Spleen (tissue), 11 donors: ENCODE data around the gene IGSF23. TPM values are rescaled to one million over a fixed set of nuclear protein-coding genes. Genes with fewer than 3 reads are reported as not detected.
A peak's percentile ranks its signal among the peaks of the same experiment; 100 is the strongest.

ENCODE experiments used
- DNase-seq: peaks from one replicate; pipeline ENCODE4 v3.0.0-alpha.2; 2020
- H3K27ac ChIP-seq, 8 donors: fragments of 200-600 bp; sonication (generic) in 7 of 8; 1 replicate in 4 of 8; 2 replicates in 4 of 8; pipeline versions ENCODE4 v1.5.0 to v1.8.0; 2016 to 2021; ENCODE audit warnings: inconsistent platforms in 4 of 8, mild to moderate bottlenecking in 4 of 8, moderate library complexity in 1 of 8
- H3K27me3 ChIP-seq, 7 donors: fragments of 200-600 bp; sonication (generic) in 6 of 7; replicated peaks in 1 of 7; 1 replicate in 4 of 7; 2 replicates in 3 of 7; pipeline versions ENCODE4 v1.5.0 to v1.8.0; 2016 to 2021; ENCODE audit warnings: inconsistent platforms in 3 of 7, mild to moderate bottlenecking in 1 of 7
- H3K36me3 ChIP-seq, 6 donors: fragments of 200-600 bp; sonication (generic) in 5 of 6; 1 replicate in 4 of 6; 2 replicates in 2 of 6; pipeline versions ENCODE4 v1.5.0 to v1.8.0; 2016 to 2021; ENCODE audit warnings: inconsistent platforms in 2 of 6
- H3K4me1 ChIP-seq, 6 donors: fragments of 200-600 bp; sonication (generic) in 5 of 6; 1 replicate in 3 of 6; 2 replicates in 3 of 6; pipeline versions ENCODE4 v1.5.0 to v1.8.0; 2016 to 2021; ENCODE audit warnings: inconsistent platforms in 3 of 6
- H3K4me3 ChIP-seq, 8 donors: fragments of 200-600 bp; sonication (generic) in 7 of 8; 1 replicate in 4 of 8; 2 replicates in 4 of 8; pipeline versions ENCODE4 v1.5.0 to v1.8.0; 2016 to 2021; ENCODE audit warnings: inconsistent platforms in 4 of 8, mild to moderate bottlenecking in 4 of 8, moderate library complexity in 2 of 8
- H3K9me3 ChIP-seq, 8 donors: fragments of 200-600 bp; sonication (generic) in 7 of 8; 1 replicate in 4 of 8; 2 replicates in 4 of 8; pipeline versions ENCODE4 v1.5.0 to v1.8.0; 2016 to 2021; ENCODE audit warnings: inconsistent platforms in 4 of 8
- CTCF ChIP-seq, 11 experiments: fragments of 200-600 bp in 7 of 11; fragments of 450-650 bp in 4 of 11; sonication (generic) in 4 of 11; IDR thresholded peaks in 8 of 11; conservative IDR thresholded peaks in 3 of 11; 1 replicate in 7 of 11; 2 replicates in 4 of 11; pipeline versions ENCODE4 v1.4.0 to v1.8.0; 2016 to 2021; ENCODE audit warnings: antibody characterized with exemption in 11 of 11, inconsistent platforms in 4 of 11, mild to moderate bottlenecking in 1 of 11
- POLR2A ChIP-seq, 3 donors: fragments of 450-650 bp; IDR thresholded peaks; one replicate each; pipeline ENCODE4 v1.5.1; 2017; ENCODE audit warnings: antibody characterized with exemption in 3 of 3, mild to moderate bottlenecking in 1 of 3
- POLR2AphosphoS5 ChIP-seq, 3 donors: sonication (generic); formaldehyde crosslinking; IDR thresholded peaks; one replicate each; pipeline ENCODE4 v1.5.1; 2017; ENCODE audit warnings: antibody characterized with exemption in 3 of 3
- WGBS, 5 donors: extraction: QIAGEN DNeasy Blood & Tissue Kit in 3 of 5; methylation state at CpG; one replicate each; pipeline versions ENCODE4 v1.1.5 to v1.1.7; 2013 to 2018; 5-methylcytosine and 5-hydroxymethylcytosine counted together
- intact Hi-C: fragments of 100-400 bp; cut with DNase I; formaldehyde crosslinking; loops from one replicate; pipeline ENCODE4 v1.15.0; 2023; ENCODE audit warnings: low total_unique reads
- polyA plus RNA-seq, 3 donors: library from polyadenylated mRNA; stranded (reverse); fragments of 200-250 nt; gene quantifications; one replicate each; pipeline ENCODE4 v1.2.1, GENCODE V29; 2013
- total RNA-seq, 7 donors: library from RNA; depleted of rRNA in 3 of 7; stranded (reverse); fragments of >200 nt in 3 of 7; fragmentation: NEBNext Ultra II Directional in 4 of 7; extraction: Animal tissue kit (Norgen Biotek cat#: 25700) in 4 of 7; gene quantifications; one replicate each; pipeline versions ENCODE4 v1.1.0 to v1.2.1, GENCODE V29; 2016 to 2021
- donor health status: healthy with polysubstance abuse.
- donor health status: DM: no; HTN: no; CAD: no; lungs with moderate emphysema.
- donor health status: DM: no; HTN: no; CAD: no.
- donor health status: Bipolar disorder and iron deficiency.
- donor health status: healthy.
- donor health status: DM: no; HTN: no; CAD: no.
- donor health status: DM: yes; HTN: yes; CAD: no.

The IGSF23 gene
- total and polyA plus RNA-seq, 10 donors: not detected

- peak overlapping the region in 7 of 8 donors; percentile 68 to 83 (median 78) for H3K27ac ChIP-seq
- no peak for TF ChIP-seq POLR2AphosphoS5 (IDR thresholded peaks at IDR 0.05)
- no peak for TF ChIP-seq CTCF (IDR thresholded peaks at IDR 0.05 in 8 of 11, conservative IDR thresholded peaks at IDR 0.05 in 3 of 11)
- TF ChIP-seq POLR2A (IDR thresholded peaks at IDR 0.05): no peak
- WGBS, 5 donors: 10 to 18% (median 15%) methylated on average over 13 of the region's 13 CpGs
Observed at GRCh38 chr19:44644402-44645016, 31.1 kb downstream of the IGSF23 start.

GRCh38 chr19:44645407-44646048 is 32.2 kb downstream of the IGSF23 start:
- H3K4me3 ChIP-seq: no peak overlapping the region
- TF ChIP-seq POLR2AphosphoS5 (IDR thresholded peaks at IDR 0.05): no peak
- no peak for TF ChIP-seq CTCF (IDR thresholded peaks at IDR 0.05 in 8 of 11, conservative IDR thresholded peaks at IDR 0.05 in 3 of 11)
- TF ChIP-seq POLR2A (IDR thresholded peaks at IDR 0.05): no peak
- H3K4me1 ChIP-seq: peaks cover 0 to 59% (median 27%) of the 10 kb centered on the region in 6 donors
- peaks cover 0 to 32% (median 9%) of the 10 kb centered on the region in 7 donors for H3K27me3 ChIP-seq
- WGBS, 5 donors: 77 to 94% (median 83%) methylated on average over 8 of the region's 8 CpGs
- intact Hi-C loops: no loop called here
- peaks cover 0 to 23% (median 5%) of the 10 kb centered on the region in 6 donors for H3K36me3 ChIP-seq
- H3K9me3 ChIP-seq: no peaks in the 10 kb centered on the region
- no peak overlapping the region for H3K27ac ChIP-seq
- DNase-seq: peak; percentile 10

More at GRCh38 chr19:44644402-44645016, 31.1 kb downstream of the IGSF23 start:
- Histone ChIP-seq H3K9me3 (no peaks in the 10 kb centered on the region), H3K27me3 (peaks cover 0 to 32% (median 9%) of the 10 kb centered on the region in 7 donors), H3K36me3 (peaks cover 0 to 12% (median 0%) of the 10 kb centered on the region in 6 donors), H3K4me1 (peaks cover 0 to 59% (median 27%) of the 10 kb centered on the region in 6 donors), H3K4me3 (peak overlapping the region; percentile 50 to 82 (median 58))
- DNase-seq: peak; percentile 27
- intact Hi-C loops: no loop called here

GRCh38 chr19:44646049-44646416 is 32.7 kb downstream of the IGSF23 start:
- peaks cover 0 to 32% (median 9%) of the 10 kb centered on the region in 7 donors for H3K27me3 ChIP-seq
- WGBS, 5 donors: 78 to 95% (median 91%) methylated on average over 3 of the region's 3 CpGs
- H3K36me3 ChIP-seq: peaks cover 0 to 28% (median 9%) of the 10 kb centered on the region in 6 donors
- no peak overlapping the region for H3K27ac ChIP-seq
- intact Hi-C loops: no loop called here
- no peak for DNase-seq
- no peak overlapping the region for H3K4me3 ChIP-seq
- peaks cover 0 to 59% (median 27%) of the 10 kb centered on the region in 6 donors for H3K4me1 ChIP-seq
- TF ChIP-seq CTCF (IDR thresholded peaks at IDR 0.05 in 8 of 11, conservative IDR thresholded peaks at IDR 0.05 in 3 of 11) (no peak), POLR2AphosphoS5 (IDR thresholded peaks at IDR 0.05) (no peak), POLR2A (IDR thresholded peaks at IDR 0.05) (no peak)
- H3K9me3 ChIP-seq: no peaks in the 10 kb centered on the region

- Histone ChIP-seq H3K27me3 (peaks cover 0 to 28% (median 9%) of the 10 kb centered on the region in 7 donors), H3K4me3 (no peak overlapping the region), H3K9me3 (no peaks in the 10 kb centered on the region), H3K27ac (peak overlapping the region in 4 of 8 donors; percentile 27 to 53 (median 40)), H3K36me3 (peaks cover 0 to 39% (median 16%) of the 10 kb centered on the region in 6 donors), H3K4me1 (peaks cover 0 to 55% (median 27%) of the 10 kb centered on the region in 6 donors)
- no peak for TF ChIP-seq POLR2A (IDR thresholded peaks at IDR 0.05)
- TF ChIP-seq CTCF (IDR thresholded peaks at IDR 0.05 in 8 of 11, conservative IDR thresholded peaks at IDR 0.05 in 3 of 11): no peak
- no peak for TF ChIP-seq POLR2AphosphoS5 (IDR thresholded peaks at IDR 0.05)
- 74 to 96% (median 87%) methylated on average over 28 to 31 of the region's 31 CpGs for WGBS, 5 donors
- intact Hi-C loops: no loop called here
- DNase-seq: peak; percentile 52
Observed at GRCh38 chr19:44647144-44647543, 33.8 kb downstream of the IGSF23 start.
